ENCODE measurements around the gene PARD3. TPM values are rescaled to one million over a fixed set of nuclear protein-coding genes. Genes with fewer than 3 reads are reported as not detected.

PARD3 gene
- total RNA-seq, 2 experiments from 2014 or later, result 0.53 to 0.71 TPM

- no peaks in the 10 kb centered on the region for H3K27me3 ChIP-seq (ENCODE audit: control insufficient read depth in 1 of 2, insufficient read depth in 2 of 2, low read length in 2 of 2)
- H3K4me1 ChIP-seq (ENCODE audit: insufficient read depth, low read length), result no peaks in the 10 kb centered on the region
- no peak for TF ChIP-seq CTCF (IDR thresholded peaks at IDR 0.05)
- H3K36me3 ChIP-seq (ENCODE audit: insufficient read depth, low read length), result no peaks in the 10 kb centered on the region
- no peaks in the 10 kb centered on the region for H3K9me3 ChIP-seq (ENCODE audit: control insufficient read depth in 1 of 2, insufficient read depth in 1 of 2, low read length in 2 of 2)
- H3K27ac Mint-ChIP-seq, result no peak overlapping the region
- H3K27me3 Mint-ChIP-seq, result no peaks in the 10 kb centered on the region
- no peaks in the 10 kb centered on the region for H3K4me1 Mint-ChIP-seq (ENCODE audit: low read depth)
- ATAC-seq (ENCODE audit: poor library complexity), result no peak
- no peak overlapping the region for H3K4me3 ChIP-seq (ENCODE audit: low read length)
- H3K36me3 Mint-ChIP-seq (ENCODE audit: low read depth), result no peaks in the 10 kb centered on the region
- no peak for DNase-seq
- H3K4me3 Mint-ChIP-seq, result no peak overlapping the region
- CTCF ChIA-PET, result no interaction called here
- H3K9me3 Mint-ChIP-seq, result no peaks in the 10 kb centered on the region
- POLR2A ChIA-PET, result no interaction called here
- intact Hi-C loops (cut with DNase I, micrococcal nuclease), result no loop called here
- no peak overlapping the region for H3K27ac ChIP-seq (ENCODE audit: low read depth in 1 of 2, low read length in 2 of 2)
Measured at GRCh38 chr10:34801097-34801733, 13.9 kb downstream of the PARD3 start.

- Mint-ChIP-seq H3K4me3 (no peak overlapping the region), H3K36me3 (ENCODE audit: low read depth) (no peaks in the 10 kb centered on the region), H3K9me3 (no peaks in the 10 kb centered on the region), H3K27me3 (no peaks in the 10 kb centered on the region), H3K4me1 (ENCODE audit: low read depth) (no peaks in the 10 kb centered on the region), H3K27ac (no peak overlapping the region)
- H3K4me3 ChIP-seq (ENCODE audit: low read length), result no peak overlapping the region
- no peak for DNase-seq
- H3K27ac ChIP-seq (ENCODE audit: low read depth in 1 of 2, low read length in 2 of 2), result no peak overlapping the region
- H3K9me3 ChIP-seq (ENCODE audit: control insufficient read depth in 1 of 2, insufficient read depth in 1 of 2, low read length in 2 of 2), result no peaks in the 10 kb centered on the region
- POLR2A ChIA-PET, result no interaction called here
- TF ChIP-seq CTCF (IDR thresholded peaks at IDR 0.05), result no peak
- CTCF ChIA-PET, result no interaction called here
- H3K27me3 ChIP-seq (ENCODE audit: control insufficient read depth in 1 of 2, insufficient read depth in 2 of 2, low read length in 2 of 2), result no peaks in the 10 kb centered on the region
- intact Hi-C loops (cut with DNase I, micrococcal nuclease), result no loop called here
- no peaks in the 10 kb centered on the region for H3K36me3 ChIP-seq (ENCODE audit: insufficient read depth, low read length)
- ATAC-seq (ENCODE audit: poor library complexity), result no peak
- H3K4me1 ChIP-seq (ENCODE audit: insufficient read depth, low read length), result no peaks in the 10 kb centered on the region
Measured at GRCh38 chr10:34800624-34801023, 14.5 kb downstream of the PARD3 start.

GRCh38 chr10:34798654-34799053 is 16.4 kb downstream of the PARD3 start:
- Mint-ChIP-seq H3K4me1 (ENCODE audit: low read depth) (no peaks in the 10 kb centered on the region), H3K9me3 (no peaks in the 10 kb centered on the region), H3K36me3 (ENCODE audit: low read depth) (no peaks in the 10 kb centered on the region), H3K27ac (no peak overlapping the region), H3K27me3 (no peaks in the 10 kb centered on the region), H3K4me3 (no peak overlapping the region)
- DNase-seq (no peak), ATAC-seq (ENCODE audit: poor library complexity) (no peak)
- Histone ChIP-seq H3K36me3 (ENCODE audit: insufficient read depth, low read length) (no peaks in the 10 kb centered on the region), H3K27ac (ENCODE audit: low read depth in 1 of 2, low read length in 2 of 2) (no peak overlapping the region), H3K27me3 (ENCODE audit: control insufficient read depth in 1 of 2, insufficient read depth in 2 of 2, low read length in 2 of 2) (no peaks in the 10 kb centered on the region), H3K4me1 (ENCODE audit: insufficient read depth, low read length) (no peaks in the 10 kb centered on the region), H3K9me3 (ENCODE audit: control insufficient read depth in 1 of 2, insufficient read depth in 1 of 2, low read length in 2 of 2) (no peaks in the 10 kb centered on the region), H3K4me3 (ENCODE audit: low read length) (no peak overlapping the region)
- intact Hi-C loops (cut with DNase I, micrococcal nuclease), result no loop called here
- ChIA-PET CTCF (no interaction called here), POLR2A (no interaction called here)
- no peak for TF ChIP-seq CTCF (IDR thresholded peaks at IDR 0.05)
